GM12878 (cell line): ENCODE results near the gene NSD2. TPM values are rescaled to one million over a fixed set of nuclear protein-coding genes. Genes with fewer than 3 reads are reported as not detected.

Source experiments
- ATAC-seq: fragments of 200-7000 bp; cut with Tn5 transposase; 3 replicates; pipeline ENCODE4 v1.9.1; 2020; ENCODE audit warnings: mild to moderate bottlenecking, moderate library complexity
- BruUV-seq: library from RNA; stranded (reverse); fragments of 400-500 nt; replicated peaks from 2 replicates; lab custom pipeline; 2021; lab: Mats Ljungman, UMichigan
- CTCF ChIA-PET: fragments of 300-600 bp; sonication (Branson Sonifier 250); formaldehyde crosslinking; extraction: SDS; loops from one replicate; lab custom pipeline; 2021; ENCODE audit warnings: inconsistent platforms; lab: Yijun Ruan, JAX
- POLR2A ChIA-PET: fragments of 350-600 bp; formaldehyde crosslinking; extraction: SDS; loops from one replicate; lab custom pipeline; 2021; ENCODE audit warnings: inconsistent platforms; lab: Charles Lee
- RAD21 ChIA-PET: fragments of 300-600 bp; sonication (Branson Sonifier 250); formaldehyde crosslinking; loops from one replicate; lab custom pipeline; 2023; ENCODE audit warnings: antibody characterized with exemption; ENCODE audit not compliant: unreplicated experiment; lab: Charles Lee
- SMC1A ChIA-PET: fragments of 300-600 bp; sonication (Branson Sonifier 250); formaldehyde crosslinking; loops from one replicate; lab custom pipeline; 2023; ENCODE audit not compliant: unreplicated experiment, uncharacterized antibody; lab: Charles Lee
- DNase-seq: peaks from one replicate; pipeline ENCODE4 v3.0.0-alpha.2; 2011; ENCODE audit warnings: low read depth, low spot score
- FAIRE-seq: peaks from 3 replicates; lab custom pipeline; 2011; peaks lifted over from hg19 to GRCh38; lab: Jason Lieb, UNC
- H2AFZ ChIP-seq: 2 replicates; pipeline ENCODE4 v1.6.0; 2011; ENCODE audit warnings: low read depth, low read length, control low read depth; ENCODE audit not compliant: control insufficient read depth
- H3K27ac ChIP-seq: 2 replicates; pipeline ENCODE4 v1.5.1; 2011; ENCODE audit warnings: control low read depth; ENCODE audit not compliant: control insufficient read depth, insufficient read depth
- H3K27me3 ChIP-seq, 2 experiments: replicated peaks in 1 of 2; 2 replicates each; pipeline versions ENCODE4 v1.6.0 to v1.6.1; 2011; ENCODE audit warnings: low read length in 1 of 2; ENCODE audit not compliant: control insufficient read depth in 2 of 2, insufficient read depth in 2 of 2
- H3K36me3 ChIP-seq, 2 experiments: 2 replicates each; pipeline ENCODE4 v1.5.1; 2011; ENCODE audit warnings: low read length in 1 of 2; ENCODE audit not compliant: control insufficient read depth in 2 of 2, insufficient read depth in 2 of 2
- H3K4me1 ChIP-seq: 2 replicates; pipeline ENCODE4 v1.6.1; 2011; ENCODE audit warnings: mild to moderate bottlenecking, low read length, moderate library complexity, mixed read lengths; ENCODE audit not compliant: control insufficient read depth, insufficient read depth
- H3K4me2 ChIP-seq: 2 replicates; pipeline ENCODE4 v1.6.0; 2011; ENCODE audit warnings: control low read depth; ENCODE audit not compliant: control insufficient read depth, insufficient read depth
- H3K4me3 ChIP-seq: fragments of 200-600 bp; sonication (generic); 2 replicates; pipeline ENCODE4 v1.5.1; 2016
- H3K79me2 ChIP-seq: 2 replicates; pipeline ENCODE4 v1.6.0; 2011; ENCODE audit warnings: low read length; ENCODE audit not compliant: control insufficient read depth, insufficient read depth
- H3K9ac ChIP-seq: 2 replicates; pipeline ENCODE4 v1.8.0; 2011; ENCODE audit warnings: low read length, control low read depth, mixed read lengths; ENCODE audit not compliant: control insufficient read depth, insufficient read depth
- H3K9me3 ChIP-seq: replicated peaks from 3 replicates; pipeline ENCODE4 v1.5.1; 2011; ENCODE audit warnings: mild to moderate bottlenecking, low read length; ENCODE audit not compliant: control insufficient read depth, insufficient read depth
- H4K20me1 ChIP-seq: 2 replicates; pipeline ENCODE4 v1.6.0; 2011; ENCODE audit not compliant: control insufficient read depth, insufficient read depth
- BACH1 ChIP-seq: fragments of 450-650 bp; IDR thresholded peaks from 2 replicates; pipeline ENCODE4 v1.6.1; 2017; ENCODE audit warnings: mild to moderate bottlenecking, borderline replicate concordance
- BCL3 ChIP-seq: IDR thresholded peaks from 2 replicates; pipeline ENCODE4 v1.6.1; 2011; ENCODE audit warnings: borderline replicate concordance, low read depth, mild to moderate bottlenecking, moderate library complexity, low read length; ENCODE audit not compliant: insufficient read depth, poor library complexity, severe bottlenecking
- FOS ChIP-seq: IDR thresholded peaks from 3 replicates; pipeline ENCODE4 v1.6.1; 2011; ENCODE audit warnings: borderline replicate concordance; ENCODE audit not compliant: insufficient read length; ENCODE audit errors: extremely low read depth
- POLR2A ChIP-seq: IDR thresholded peaks from 2 replicates; pipeline ENCODE4 v1.6.1; 2011; ENCODE audit warnings: low read depth, mild to moderate bottlenecking, low read length
- RB1 ChIP-seq: fragments of 450-650 bp; formaldehyde crosslinking; IDR thresholded peaks from 2 replicates; pipeline ENCODE4 v1.6.1; 2017; ENCODE audit warnings: mild to moderate bottlenecking, borderline replicate concordance
- YY1 ChIP-seq: IDR thresholded peaks from 2 replicates; pipeline ENCODE4 v1.6.1; 2011; ENCODE audit warnings: low read depth, mild to moderate bottlenecking, low read length
- ZBTB33 ChIP-seq: fragments of 450-650 bp; IDR thresholded peaks from 2 replicates; pipeline ENCODE4 v1.6.1; 2017; ENCODE audit warnings: mild to moderate bottlenecking
- ZNF217 ChIP-seq: fragments of 450-650 bp; IDR thresholded peaks from 2 replicates; pipeline ENCODE4 v1.6.1; 2017; ENCODE audit warnings: antibody characterized with exemption, mild to moderate bottlenecking
- ZNF592 ChIP-seq: fragments of 450-650 bp; IDR thresholded peaks from 2 replicates; pipeline ENCODE4 v1.6.1; 2017; ENCODE audit warnings: mild to moderate bottlenecking, moderate library complexity
- ZZZ3 ChIP-seq: IDR thresholded peaks from 2 replicates; pipeline ENCODE4 v1.6.1; 2011; ENCODE audit warnings: low read depth; ENCODE audit not compliant: control insufficient read depth, insufficient read length
- WGBS: methylation state at CpG from one replicate; pipeline ENCODE4 v1.1.6; 2016; ENCODE audit warnings: low lambda C conversion rate; ENCODE audit not compliant: insufficient replicate concordance, insufficient coverage; ENCODE audit errors: missing lambda C conversion rate; 5-methylcytosine and 5-hydroxymethylcytosine counted together
- in situ Hi-C: fragments of 300-500 bp; cut with MboI; formaldehyde crosslinking; loops from 9 replicates; pipeline ENCODE4 v1.14.3; 2018; ENCODE audit warnings: mixed read lengths
- intact Hi-C: fragments of 100-400 bp; cut with micrococcal nuclease; formaldehyde crosslinking; loops from one replicate; pipeline ENCODE4 v1.14.2; 2022; ENCODE audit not compliant: unreplicated experiment
- polyA plus RNA-seq, 11 experiments: library from polyadenylated mRNA; depleted of rRNA in 4 of 11; unstranded in 6 of 11; stranded (reverse) in 5 of 11; fragments of >200 nt; fragmentation: Nextera tagmentation in 4 of 11; fragmentation: Illumina TruSeq in 1 of 11; extraction: Ambion mirVana in 4 of 11; extraction: Trizol in 1 of 11; gene quantifications; 1 replicate in 1 of 11; 2 replicates in 10 of 11; pipeline versions ENCODE4 v1.2.1 to v1.2.3, GENCODE V29; 2011 to 2016; ENCODE audit warnings: inconsistent platforms in 2 of 11, missing spikeins in 2 of 11, low read depth in 1 of 11
- total RNA-seq, 4 experiments: library from RNA; depleted of rRNA in 3 of 4; stranded (reverse); fragments of >200 nt in 3 of 4; fragmentation: Illumina TruSeq in 1 of 4; extraction: Trizol in 1 of 4; gene quantifications; 2 replicates each; pipeline versions ENCODE4 v1.2.1 to v1.2.3, GENCODE V29; 2013 to 2021

NSD2 gene
- total and polyA plus RNA-seq, 10 of the 15 experiments (the other 5 are each of a cell fraction or from before 2014, with no cell fraction given), result 8.6 to 139 (median 67.2) TPM

GRCh38 chr4:1862055-1862911 lies 8.9 kb upstream of the NSD2 start (continued):
- no peak for TF ChIP-seq RB1
- peak; percentile 41; the same call in 1 of the 2 replicates for TF ChIP-seq YY1
- no peak for TF ChIP-seq ZZZ3
- TF ChIP-seq ZNF592, result no peak

GRCh38 chr4:1862961-1863296 lies 8.3 kb upstream of the NSD2 start:
- H3K27ac ChIP-seq, result no peak overlapping the region
- no peak for FAIRE-seq
- H3K27me3 ChIP-seq, result no peaks in the 10 kb centered on the region
- H3K79me2 ChIP-seq, result no peaks in the 10 kb centered on the region
- H3K9ac ChIP-seq, result no peak overlapping the region
- peaks cover 11% of the 10 kb centered on the region for H3K4me1 ChIP-seq
- ChIA-PET RAD21 (interaction anchor here (0.9 kb wide), 1 partner anchor 37 kb away, joined by 3 read pairs; no protein-coding TSS in a partner anchor), SMC1A (no interaction called here), POLR2A (interaction anchor here (1.2 kb wide), 1 partner anchor 20 kb away, joined by 4 read pairs; no protein-coding TSS in a partner anchor), CTCF (interaction anchor here (1.0 kb wide), 1 partner anchor 37 kb away, joined by 3 read pairs; no protein-coding TSS in a partner anchor)
- no peaks in the 10 kb centered on the region for H3K9me3 ChIP-seq
- H3K36me3 ChIP-seq, result no peaks in the 10 kb centered on the region
- BruUV-seq, result no TSS peak
- no peak for DNase-seq
- H3K4me2 ChIP-seq, result no peak overlapping the region
- H4K20me1 ChIP-seq, result no peaks in the 10 kb centered on the region
- H3K4me3 ChIP-seq, result no peak overlapping the region
- WGBS, result 57% methylated on average over 12 of the region's 14 CpGs
- intact Hi-C loops (no loop called here), in situ Hi-C loops (no loop called here)
- ATAC-seq, result no peak
- no peak overlapping the region for H2AFZ ChIP-seq
- TF ChIP-seq BCL3 (no peak), BACH1 (no peak), ZNF217 (no peak), ZBTB33 (no peak), FOS (no peak), POLR2A (no peak)
